ENCODE results near the gene TRDMT1.

DNA sequence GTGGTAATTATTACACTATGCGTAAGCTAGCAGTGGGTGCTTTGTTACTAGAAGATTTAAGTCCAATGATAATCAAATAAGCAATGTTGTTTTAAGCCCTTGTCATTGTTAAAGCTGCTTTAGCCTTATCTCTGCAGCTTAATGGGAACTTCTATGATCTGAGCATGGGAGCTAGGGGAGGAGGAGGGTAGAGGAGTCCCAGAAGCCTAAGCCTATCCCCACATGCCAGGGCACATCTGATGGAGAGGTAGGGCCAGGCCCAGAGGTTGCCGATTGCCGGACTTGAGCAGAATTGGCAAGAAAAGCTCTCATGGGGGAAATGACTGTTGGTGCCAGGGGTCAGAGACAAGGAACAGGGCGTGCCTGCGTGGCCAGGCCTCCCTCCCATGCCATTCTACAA lies 85.3 kb downstream of the TRDMT1 start:
- TF ChIP-seq CTCF (IDR thresholded peaks at IDR 0.05; ENCODE audit: insufficient read depth, low read depth, low read length), result no peak
- no peak for TF ChIP-seq EZH2 (IDR thresholded peaks at IDR 0.05; ENCODE audit: insufficient read depth, low read length)
